Superior temporal gyrus (tissue), 1 donor: ENCODE data around the gene MCTP1.
"Not testable (repeated sequence)": the region's sequence is repeated elsewhere in the genome, so short reads cannot be mapped to it uniquely, and the experiment has no call there.

ENCODE experiments used
- DNase-seq: peaks from one replicate; pipeline ENCODE4 v3.0.0-alpha.2; 2016; ENCODE audit errors: extremely low spot score

MCTP1 gene

DNA sequence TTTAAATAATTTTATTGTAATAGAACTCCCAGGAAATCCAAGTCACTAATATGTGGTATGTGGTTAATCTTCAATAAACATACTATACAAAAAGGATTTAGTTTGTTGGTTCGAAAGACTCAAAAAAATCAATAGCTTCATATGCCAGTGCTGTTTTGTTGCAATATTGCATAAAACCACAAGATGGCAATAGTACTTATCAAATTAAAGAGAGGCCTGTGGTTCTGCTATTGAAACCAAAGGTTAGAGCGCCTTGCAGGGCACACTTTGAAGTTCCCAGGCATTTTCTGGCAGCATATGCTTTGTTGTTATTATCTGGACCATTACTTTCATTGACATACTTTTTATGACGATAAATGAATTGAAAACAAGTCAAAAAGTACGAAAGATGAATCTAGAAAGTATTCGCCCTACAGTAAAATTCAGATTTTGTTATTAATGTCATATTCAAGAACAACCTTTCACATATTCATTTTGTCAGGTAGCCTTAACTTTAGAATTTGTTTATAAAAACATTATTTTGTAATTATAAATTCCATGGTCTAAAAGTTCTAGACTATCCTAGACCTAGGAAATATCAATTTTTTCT is 316.3 kb downstream of the MCTP1 start:
- DNase-seq, result peak; percentile 86

DNA sequence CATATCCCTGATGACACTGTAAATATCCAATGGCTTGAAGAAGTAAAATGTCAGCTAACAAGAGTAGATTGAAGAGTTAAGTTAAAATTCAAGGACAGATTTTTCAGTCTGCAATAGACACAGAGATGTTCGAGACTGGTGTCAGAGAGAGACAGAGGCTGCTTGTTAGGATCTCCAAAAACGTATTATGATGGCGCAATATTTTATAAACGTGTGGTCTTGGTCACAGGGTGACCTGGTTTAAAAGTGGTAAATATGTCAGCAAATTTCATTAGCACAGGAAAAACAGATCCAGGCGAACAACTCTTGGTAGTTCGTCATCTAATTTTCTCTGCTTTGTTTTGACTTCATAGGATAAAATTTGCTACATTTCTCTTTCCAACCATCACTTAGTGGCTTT is 317.4 kb downstream of the MCTP1 start:
- no peak for DNase-seq

DNA sequence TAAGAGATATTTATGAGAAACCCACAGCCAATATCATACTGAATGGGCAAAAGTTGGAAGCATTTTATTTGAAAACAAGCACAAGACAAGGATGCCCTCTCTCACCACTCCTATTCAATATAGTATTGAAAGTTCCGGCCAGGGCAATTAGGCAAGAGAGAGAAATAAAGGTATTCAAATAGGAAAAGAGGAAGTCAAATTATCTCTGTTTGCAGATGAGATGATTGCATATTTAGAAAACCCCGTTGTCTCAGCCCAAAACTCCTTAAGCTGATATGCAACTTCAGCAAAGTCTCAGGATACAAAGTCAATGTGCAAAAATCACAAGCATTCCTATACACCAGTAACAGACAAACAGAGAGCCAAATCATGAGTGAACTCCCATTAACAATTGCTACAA is 325.6 kb downstream of the MCTP1 start:
- not testable (repeated sequence) for DNase-seq

DNA sequence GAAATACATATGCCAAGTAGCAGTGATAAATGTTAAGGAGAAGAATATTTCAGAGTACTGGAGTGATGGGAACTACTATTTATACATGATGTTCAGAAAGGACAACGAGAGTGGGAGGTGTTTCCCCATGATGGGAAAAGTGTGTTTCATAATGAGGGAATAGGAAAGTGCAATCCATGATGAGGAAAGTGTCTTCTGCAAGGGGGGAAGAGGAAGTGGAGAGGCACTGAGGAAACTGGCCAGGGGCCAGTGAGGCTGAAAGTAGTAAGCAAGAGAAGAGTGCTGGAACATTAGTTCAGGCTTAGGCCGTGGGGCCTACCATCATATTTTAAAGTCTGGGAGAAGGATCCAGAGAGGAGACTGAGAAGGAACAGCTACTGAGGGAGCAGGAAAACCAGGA is 339.2 kb downstream of the MCTP1 start:
- peak; percentile 53 for DNase-seq

DNA sequence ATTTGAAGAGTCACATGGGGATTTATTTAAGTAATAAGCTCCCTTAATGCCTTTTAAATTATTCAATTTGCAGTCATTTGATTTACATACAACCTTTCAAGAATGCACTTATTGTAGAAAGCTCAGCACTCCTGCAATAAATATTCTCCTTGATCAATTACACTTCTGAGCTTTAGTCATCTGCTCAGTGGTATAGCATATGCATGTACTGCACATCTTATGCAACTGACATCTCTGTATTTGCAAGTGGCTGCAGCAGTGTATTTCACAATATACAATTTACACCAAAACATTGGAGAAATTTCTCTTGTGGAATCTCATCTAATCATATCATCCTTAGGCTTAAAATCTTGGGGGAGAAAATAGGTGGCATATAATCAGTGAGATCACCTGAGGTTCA is 340.7 kb downstream of the MCTP1 start:
- DNase-seq, result no peak

DNA sequence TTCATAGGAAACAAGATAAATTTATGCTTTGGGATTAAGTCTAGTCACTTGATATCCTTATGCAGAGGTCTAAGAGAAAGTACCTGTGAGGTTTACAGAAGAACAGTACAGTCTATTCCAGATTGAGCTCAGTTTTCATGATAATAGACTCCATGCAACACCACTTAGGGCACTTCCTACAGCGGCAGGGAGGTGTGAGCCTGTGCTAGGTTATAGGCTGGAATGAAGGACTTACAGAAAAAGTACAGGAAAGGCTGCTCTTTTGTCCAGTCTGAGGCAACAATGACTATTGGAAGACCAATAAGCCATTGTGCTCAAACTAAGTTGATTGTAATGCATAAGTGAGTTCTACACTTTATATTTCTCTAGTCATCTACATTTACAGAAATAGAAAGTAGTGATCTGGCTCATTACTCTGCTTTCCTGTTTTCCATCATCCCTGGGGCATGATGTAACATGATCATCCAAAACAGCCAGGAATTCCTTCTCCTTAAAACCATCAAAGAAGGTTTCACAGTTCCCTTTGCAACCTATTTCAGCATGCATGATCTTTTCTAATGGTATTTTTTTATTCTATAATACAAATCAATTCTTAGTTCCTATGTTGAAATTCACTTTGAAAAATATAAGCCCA is 343.7 kb downstream of the MCTP1 start:
- no peak for DNase-seq

DNA sequence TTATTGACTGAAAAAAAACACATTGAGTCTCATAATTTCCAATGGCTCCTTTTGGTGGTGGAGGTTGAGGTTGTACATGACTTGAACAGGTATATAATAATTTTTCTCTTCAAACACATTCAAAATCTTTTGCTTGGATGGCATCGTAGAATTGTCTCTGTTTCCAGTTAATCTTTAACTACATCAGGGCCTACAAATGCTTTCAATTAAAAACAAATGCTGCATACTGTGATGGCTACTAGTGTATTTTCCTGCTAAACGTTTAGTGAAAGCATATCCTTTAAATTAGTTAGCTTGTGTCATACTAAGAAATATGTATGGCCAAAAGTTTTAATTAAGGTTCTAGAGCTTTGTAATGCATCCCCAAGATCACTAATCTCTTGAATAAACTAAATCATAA is 352.6 kb downstream of the MCTP1 start:
- DNase-seq, result no peak

DNA sequence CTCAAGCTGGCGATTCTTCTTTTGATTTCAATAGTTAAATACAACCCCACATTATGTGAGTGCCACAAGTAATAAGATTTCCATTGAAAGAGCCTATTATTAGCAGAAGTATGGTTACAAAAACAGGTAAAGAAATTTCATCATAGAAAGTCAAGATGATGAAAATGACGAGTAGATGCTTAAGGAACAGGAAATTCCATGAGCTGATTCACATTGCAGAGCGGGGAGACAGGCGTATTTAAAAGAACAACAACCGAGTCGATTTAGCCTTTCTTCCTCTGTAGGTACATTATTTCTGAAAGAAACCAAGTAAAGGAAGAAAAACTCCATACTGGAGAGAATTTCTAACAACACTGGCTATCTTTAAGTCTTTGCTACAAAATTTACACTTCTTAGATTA is 356.0 kb downstream of the MCTP1 start:
- DNase-seq, result no peak

DNA sequence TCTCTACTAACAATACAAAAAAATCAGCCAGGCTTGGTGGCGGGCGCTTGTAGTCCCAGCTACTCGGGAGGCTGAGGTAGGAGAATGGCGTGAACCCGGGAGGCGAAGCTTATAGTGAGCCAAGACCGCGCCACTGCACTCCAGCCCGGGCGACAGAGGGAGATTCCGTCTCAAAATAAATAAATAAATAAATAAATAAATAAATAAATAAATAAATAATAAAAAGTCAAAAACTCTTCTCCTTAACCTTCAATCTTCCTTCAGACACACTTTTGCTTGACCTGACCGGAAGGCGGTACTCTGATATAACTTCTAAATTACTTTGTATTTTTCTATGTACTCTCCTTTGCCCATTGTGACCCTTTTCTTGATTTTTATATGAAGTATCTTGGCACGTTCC is 364.3 kb downstream of the MCTP1 start:
- no peak for DNase-seq

DNA sequence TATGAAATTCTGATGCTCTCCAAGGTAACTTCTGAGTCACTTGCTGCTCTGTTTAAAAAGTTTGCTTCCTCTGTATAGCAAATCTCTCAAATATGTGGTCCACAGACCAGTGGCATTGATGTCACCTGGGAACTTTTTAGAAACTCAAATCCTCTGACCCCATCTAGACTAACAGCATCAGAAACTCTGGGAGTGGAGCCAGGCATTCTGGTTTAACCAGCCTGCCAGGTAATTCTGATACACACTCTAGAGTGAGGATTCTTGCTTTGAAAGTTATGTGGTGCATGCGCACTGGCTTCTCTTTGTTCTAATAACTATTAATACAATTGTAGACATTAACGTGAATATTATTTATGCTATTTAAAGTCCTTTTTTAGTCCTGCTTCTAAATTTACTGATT is 368.3 kb downstream of the MCTP1 start:
- DNase-seq, result no peak

DNA sequence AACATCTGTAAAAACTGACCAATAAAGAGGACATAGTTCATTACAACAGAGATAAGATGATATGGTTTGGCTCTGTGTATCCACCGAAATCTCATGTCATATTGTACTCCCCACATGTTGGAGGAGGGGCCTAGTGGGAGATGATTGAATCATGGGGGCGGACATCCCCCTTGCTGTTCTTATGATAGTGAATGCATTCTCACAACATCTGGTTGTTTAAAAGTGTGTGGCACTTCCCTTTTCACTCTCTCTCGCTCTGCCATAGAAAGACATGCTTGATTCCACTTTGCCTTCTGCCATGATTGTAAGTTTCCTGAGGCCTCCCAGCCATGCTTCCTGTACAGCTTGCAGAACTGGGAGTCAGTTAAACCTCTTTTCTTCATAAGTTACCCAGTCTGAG is 373.6 kb downstream of the MCTP1 start:
- no peak for DNase-seq

DNA sequence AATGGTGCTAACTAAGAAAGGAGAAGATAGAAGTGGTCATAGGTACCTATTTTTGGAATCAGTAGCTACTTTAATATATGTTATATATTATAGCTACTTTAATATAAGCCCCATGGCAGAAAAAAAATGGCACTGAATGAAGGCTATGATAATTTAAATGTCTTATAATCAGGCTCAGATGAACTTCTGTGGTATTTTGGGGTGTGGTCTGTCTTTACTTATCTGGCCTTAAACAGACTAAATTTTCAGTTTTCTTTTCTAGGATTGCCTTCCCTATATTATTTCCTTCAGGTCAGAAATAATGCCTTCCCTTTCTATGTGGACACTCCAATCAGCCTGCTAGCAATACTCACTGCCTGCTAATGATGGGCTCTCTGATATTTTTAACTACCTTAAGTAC is 374.2 kb downstream of the MCTP1 start:
- no peak for DNase-seq

DNA sequence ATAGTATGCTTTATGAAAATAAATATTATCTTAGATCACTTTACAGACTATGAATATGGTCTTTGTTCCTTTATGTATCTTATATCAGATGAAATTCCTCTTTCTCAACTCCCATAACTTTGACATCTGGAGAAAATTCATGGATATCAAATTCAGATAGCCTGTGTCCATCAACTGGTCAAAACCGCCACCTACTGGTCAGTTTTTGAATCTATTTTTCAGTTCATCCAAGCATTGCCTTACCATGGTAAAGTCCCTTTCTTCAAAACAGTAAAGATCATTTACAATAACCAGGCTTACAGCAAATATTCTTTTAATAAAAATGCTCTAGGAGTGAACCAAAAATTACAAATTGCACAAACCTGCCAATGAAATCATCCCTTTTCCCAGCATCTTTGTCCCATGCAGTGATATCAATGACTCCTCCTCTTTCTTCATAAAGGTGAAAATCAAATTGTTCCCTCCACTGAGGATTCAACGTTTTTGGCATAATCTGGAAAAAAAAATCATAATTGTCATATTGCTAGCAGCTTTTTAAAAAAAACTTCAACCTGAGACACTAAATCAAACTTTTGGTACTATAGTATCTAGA is 375.9 kb downstream of the MCTP1 start:
- DNase-seq, result peak; percentile 79

DNA sequence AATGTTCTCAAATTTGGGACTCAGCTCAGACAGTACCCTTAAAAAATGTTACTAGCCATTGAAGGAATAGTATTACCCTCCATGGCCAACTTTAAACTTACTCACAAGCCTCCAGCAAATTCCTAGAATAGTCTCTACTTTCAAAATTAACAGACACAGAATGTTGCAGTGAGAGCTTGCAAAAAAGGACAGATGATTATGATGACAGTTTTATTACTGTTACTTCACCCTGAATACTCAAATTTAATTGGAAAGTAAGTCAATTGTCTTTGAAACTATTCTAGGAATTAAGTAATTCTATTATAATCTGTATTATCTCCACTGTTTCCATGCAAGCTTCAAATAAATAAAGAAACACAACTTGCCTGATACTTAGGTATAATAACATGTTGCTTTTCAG is 378.1 kb downstream of the MCTP1 start:
- DNase-seq, result no peak

DNA sequence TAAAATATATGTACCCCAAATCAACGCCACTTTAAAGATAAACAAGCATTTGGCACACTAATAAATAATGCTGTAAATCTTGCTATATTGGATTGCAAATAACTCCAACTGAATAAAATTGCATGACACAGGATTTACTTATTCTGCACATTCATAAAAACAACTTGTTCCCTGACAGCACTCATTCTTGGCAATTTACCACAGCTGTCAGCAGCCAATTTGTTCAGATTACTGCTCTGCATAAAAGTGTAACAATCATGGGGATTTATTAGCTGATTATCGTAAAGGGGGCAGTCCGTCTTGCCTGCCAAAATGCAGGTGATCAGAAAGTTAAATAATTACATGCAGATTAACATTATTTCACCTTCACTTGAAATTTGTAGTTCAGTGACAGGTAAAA is 381.2 kb downstream of the MCTP1 start:
- DNase-seq, result no peak

DNA sequence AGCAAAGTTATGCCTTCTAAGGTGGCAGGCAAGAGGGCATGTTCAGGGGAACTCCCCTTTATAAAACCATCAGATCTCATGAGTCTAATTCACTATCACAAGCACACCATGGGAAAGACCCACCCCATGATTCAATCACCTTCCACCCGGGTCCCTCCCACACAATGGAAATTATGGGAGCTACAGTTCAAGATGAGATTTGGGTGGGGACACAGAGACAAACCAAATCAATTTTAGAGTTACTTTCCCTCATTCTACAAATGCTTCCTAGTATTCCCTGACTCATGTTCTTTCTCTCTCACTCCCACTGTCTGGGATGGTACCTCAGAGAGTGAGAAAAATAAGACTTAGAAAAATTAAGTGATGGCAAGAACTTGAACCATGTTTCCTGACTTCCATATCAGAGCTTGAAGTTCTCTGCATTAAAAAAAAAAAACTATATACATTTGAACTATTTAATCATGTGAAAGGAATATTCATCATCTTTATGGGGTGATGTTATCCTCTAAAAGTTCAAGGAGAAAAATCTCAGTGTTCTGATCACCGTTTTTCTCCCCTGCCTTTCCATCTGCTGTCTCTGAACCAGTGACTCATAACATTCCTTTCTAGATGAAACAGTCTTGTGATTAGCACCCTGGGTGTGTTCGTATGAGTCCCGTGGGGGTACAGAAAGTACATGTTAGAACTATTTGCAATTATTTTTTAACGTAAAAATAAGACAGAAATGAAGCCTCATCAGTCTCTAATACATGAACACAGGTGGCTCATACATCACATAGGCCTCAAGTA is 383.5 kb downstream of the MCTP1 start:
- no peak for DNase-seq

DNA sequence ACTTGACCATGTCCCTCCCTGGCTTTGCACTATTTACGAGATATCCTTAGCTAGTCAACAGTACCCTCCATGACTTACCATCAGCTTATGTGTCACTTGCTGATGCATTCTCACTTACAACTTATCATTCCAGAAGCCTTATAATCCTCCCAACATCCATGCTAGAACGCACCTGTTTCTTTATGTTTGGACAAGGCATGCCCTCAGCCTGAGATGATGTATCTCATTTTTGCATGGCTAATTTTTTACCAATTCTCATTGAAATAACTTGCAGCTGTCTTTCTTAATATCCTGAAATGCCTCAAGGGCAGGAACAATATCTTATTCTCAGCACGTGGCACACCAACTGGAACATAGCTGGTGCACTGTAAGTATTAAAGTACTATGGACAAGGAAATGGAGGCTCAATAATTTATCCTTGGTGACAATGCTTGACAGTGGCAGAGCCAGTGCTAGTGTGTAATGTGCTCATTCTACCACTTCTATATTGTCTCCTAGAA is 384.8 kb downstream of the MCTP1 start:
- DNase-seq, result no peak

DNA sequence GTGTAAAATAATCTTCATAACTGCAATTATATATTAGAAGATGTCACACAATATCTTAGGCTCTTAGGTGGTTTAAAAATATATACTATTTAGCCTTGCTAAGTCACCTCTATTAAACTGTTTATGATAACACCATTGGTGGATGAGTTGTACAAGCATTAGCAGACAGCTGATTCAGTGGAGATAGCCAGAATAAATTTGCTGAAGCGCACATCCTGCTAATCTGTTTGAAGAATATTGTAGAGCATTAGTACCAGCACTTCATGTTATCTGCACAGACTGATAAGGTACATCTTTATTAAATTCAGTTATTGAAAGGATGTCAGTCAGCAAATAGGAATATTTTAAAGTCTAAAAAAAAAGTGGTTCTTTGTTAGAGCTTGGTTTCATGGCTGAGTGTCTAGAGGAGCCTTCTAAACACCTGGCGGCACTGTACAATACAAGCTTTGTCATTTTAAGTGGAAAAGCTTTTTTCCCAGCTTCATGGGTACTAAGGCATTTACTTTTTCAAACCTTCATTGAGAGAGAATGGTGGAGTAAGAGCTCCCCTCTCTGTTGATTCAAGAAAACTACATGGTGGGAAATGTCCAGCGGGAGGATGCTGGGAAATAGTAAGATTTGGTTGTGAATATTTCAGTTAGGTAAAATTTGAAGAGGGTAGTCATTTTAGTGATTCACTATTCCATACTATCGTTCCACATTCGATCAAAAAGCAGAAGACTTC is 391.3 kb downstream of the MCTP1 start:
- peak; percentile 78 for DNase-seq

DNA sequence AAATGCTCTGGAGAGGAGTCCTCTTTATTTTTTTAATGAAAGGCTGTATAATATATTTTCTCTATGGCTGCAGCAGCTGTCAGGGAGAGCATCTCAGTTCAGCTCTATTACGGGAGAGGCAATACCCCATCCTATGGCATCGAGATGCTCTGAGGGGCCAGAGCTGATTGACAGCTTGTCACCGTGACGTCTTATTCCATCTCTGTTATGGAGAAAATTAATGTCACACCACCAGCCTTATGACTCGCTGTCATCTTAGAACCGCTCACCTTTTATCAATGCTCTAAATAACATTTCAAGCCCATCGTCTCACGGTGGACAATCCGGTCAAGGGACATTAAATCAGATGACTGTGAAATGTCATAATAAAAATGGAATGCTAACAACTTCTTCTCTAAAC is 392.9 kb downstream of the MCTP1 start:
- no peak for DNase-seq

DNA sequence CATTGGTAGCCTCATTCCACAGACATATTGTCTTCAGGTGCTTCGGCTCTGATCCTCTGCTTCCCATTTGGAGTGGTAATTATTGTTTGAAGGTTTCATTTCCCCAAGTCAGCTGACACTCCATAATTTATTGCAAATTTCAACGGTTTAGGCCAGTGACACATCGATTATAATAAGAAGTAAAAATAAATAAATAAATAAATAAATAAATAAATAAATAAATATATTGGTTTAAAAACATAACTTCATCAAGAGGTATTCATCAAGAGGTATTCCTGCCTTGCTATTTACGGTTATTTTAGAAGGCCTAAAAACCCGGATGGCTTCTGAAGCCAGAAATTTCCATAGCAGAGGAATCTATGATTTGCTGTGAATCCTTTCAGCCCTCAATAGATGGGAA is 393.3 kb downstream of the MCTP1 start:
- no peak for DNase-seq

DNA sequence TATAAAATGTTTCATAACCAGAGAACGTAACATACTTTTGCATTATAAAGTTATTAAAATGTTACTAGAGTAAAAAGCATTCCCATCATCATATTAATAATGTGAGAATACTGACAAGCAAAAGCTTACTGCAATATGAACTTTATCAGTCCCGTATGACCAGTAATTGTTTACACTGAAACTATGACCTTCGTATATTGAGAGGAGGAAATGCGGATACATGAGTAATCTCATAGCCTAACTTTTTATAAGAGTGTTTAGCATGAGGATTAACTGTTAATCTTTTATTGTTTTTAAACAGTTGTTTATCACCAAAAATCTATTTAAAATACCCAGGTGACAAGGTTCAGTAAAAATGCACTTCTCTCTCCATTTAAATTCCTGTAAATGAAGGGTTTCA is 394.0 kb downstream of the MCTP1 start:
- DNase-seq, result no peak

DNA sequence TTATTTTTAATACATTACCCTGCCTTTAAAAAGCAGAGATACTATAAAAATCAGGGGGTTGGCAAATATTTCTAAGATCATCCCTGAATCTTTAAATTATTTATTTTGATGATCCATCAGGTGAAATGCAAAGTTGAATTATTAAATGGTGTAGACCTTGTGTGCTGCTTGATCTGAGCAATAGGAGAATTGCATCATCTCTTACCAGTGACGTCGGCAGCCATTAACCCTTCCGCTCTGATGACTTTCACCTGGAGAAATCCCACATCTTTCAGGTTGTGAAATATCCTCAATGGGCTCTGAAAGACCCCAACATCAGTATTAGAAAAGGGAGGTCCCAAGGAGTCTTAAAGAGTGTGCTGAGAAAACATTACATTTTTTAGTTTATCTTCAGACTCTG is 396.2 kb downstream of the MCTP1 start:
- no peak for DNase-seq
